Right lobe of liver (tissue), 6 donors: Measurements from ENCODE around the gene COX4I1. TPM values are rescaled to one million over a fixed set of nuclear protein-coding genes. Genes with fewer than 3 reads are reported as not detected.

ENCODE experiments used
- ATAC-seq, 4 donors: fragments of 200-7000 bp; cut with Tn5 transposase; one replicate each; pipeline ENCODE4 v1.9.1; 2020; ENCODE audit warnings: mild to moderate bottlenecking in 4 of 4, moderate library complexity in 4 of 4
- DNase-seq, 3 donors: peaks; one replicate each; pipeline ENCODE4 v3.0.0-alpha.2; 2020
- H3K27ac ChIP-seq, 3 donors: fragments of 200-600 bp; one replicate each; pipeline ENCODE4 v1.8.0; 2022
- H3K27me3 ChIP-seq, 2 donors: fragments of 200-600 bp; one replicate each; pipeline ENCODE4 v1.8.0; 2022
- H3K36me3 ChIP-seq, 4 donors: fragments of 200-600 bp; sonication (generic) in 1 of 4; one replicate each; pipeline versions ENCODE4 v1.5.1 to v1.8.0; 2017 to 2022; ENCODE audit warnings: control low read depth in 1 of 4
- H3K4me1 ChIP-seq, 4 donors: fragments of 200-600 bp; sonication (generic) in 1 of 4; one replicate each; pipeline versions ENCODE4 v1.5.1 to v1.8.0; 2017 to 2022; ENCODE audit warnings: control low read depth in 1 of 4
- H3K4me3 ChIP-seq, 3 donors: fragments of 200-600 bp; one replicate each; pipeline ENCODE4 v1.8.0; 2022
- H3K9me3 ChIP-seq, 4 donors: fragments of 200-600 bp; sonication (generic) in 1 of 4; one replicate each; pipeline versions ENCODE4 v1.5.1 to v1.8.0; 2017 to 2022; ENCODE audit warnings: control low read depth in 1 of 4
- POLR2A ChIP-seq: fragments of 450-650 bp; IDR thresholded peaks from one replicate; pipeline ENCODE4 v1.6.1; 2017; ENCODE audit warnings: antibody characterized with exemption, mild to moderate bottlenecking
- WGBS: methylation state at CpG from one replicate; pipeline ENCODE4 v1.1.6; 2018; ENCODE audit warnings: low coverage, low lambda C conversion rate; ENCODE audit not compliant: insufficient coverage; ENCODE audit errors: missing lambda C conversion rate; 5-methylcytosine and 5-hydroxymethylcytosine counted together
- intact Hi-C, 2 donors: fragments of 100-400 bp; cut with DNase I; formaldehyde crosslinking; loops; one replicate each; pipeline versions ENCODE4 v1.11.2 to v1.14.1; 2022
- small RNA-seq, 2 experiments: library from RNA; depleted of rRNA; stranded (forward); fragments of <200 nt; gene quantifications; one replicate each; pipeline ENCODE3, GENCODE V24; 2016
- total RNA-seq, 6 experiments: library from RNA; depleted of rRNA in 2 of 6; stranded (reverse); fragments of >200 nt in 2 of 6; fragmentation: NEBNext Ultra II Directional in 3 of 6; extraction: Animal tissue kit (Norgen Biotek cat#: 25700) in 3 of 6; gene quantifications; one replicate each; pipeline versions ENCODE4 v1.1.0 to v1.2.4, GENCODE V29; 2016 to 2023
- TF ChIP-seq, protein P1 (sequence below), 4 donors: fragments of 200-600 bp in 3 of 4; fragments of 450-650 bp in 1 of 4; IDR thresholded peaks; one replicate each; pipeline versions ENCODE4 v1.5.1 to v1.8.0; 2016 to 2022; ENCODE audit warnings: antibody characterized with exemption in 4 of 4, mild to moderate bottlenecking in 2 of 4
- donor health status: DM: no; HTN: yes; CAD: no.
- donor health status: DM: no; HTN: no; CAD: no.
- donor health status: DM: no; HTN: no; CAD: no.
- donor health status: DM: no; HTN: yes; CAD: no.
- donor health status: DM: no; HTN: yes; CAD: no.

COX4I1 gene
- total RNA-seq, 6 experiments from 2014 or later = 247 to 417 (median 303) TPM

DNA sequence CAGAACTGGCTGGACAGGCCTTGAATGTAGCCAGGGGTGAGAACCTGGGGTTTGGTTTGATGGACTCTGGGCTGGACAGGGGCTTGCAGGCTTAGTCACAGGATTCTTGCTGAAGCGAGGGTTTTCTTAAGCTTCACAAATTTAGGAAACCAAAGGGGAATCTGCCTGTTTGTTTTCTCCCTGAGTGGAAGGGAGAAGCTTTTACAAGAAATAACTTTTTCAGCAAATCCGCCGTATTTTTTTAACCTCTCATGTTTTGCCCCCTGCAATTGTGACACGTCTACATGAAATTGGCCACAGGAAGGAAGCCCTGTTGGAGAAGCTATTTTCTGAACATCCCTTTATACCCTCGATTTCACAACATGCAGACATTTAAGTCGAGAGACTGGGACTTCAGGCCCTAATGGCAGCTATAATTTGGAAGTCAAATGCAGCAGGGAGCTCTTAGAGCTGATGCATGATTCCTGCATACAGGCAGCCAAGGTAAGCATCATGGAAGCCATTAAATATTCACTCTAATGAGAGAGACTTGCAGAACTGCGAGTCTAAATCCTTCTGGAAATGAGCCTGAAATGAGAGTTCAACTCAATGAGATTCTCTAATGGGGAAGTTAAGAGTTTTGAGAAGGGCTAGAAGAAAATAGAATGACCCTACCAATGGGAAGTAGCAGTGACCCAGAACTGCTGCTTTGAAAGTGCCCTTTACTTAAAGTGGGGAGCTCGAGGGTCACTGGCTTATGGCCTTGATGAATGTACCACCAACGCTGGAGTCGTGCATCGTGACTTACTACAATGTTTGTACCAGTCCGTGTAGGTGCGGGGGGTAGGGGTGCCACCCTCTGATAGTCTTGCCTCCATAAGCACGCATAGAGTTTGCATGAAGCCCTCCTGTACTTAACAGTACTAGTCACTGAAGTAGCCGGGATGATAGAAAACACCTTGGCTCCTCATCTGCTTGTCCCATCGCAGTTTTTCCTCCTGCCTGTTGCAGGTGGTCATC is 54.4 kb downstream of the COX4I1 start:
- ATAC-seq = no peak
- intact Hi-C loops = no loop called here

DNA sequence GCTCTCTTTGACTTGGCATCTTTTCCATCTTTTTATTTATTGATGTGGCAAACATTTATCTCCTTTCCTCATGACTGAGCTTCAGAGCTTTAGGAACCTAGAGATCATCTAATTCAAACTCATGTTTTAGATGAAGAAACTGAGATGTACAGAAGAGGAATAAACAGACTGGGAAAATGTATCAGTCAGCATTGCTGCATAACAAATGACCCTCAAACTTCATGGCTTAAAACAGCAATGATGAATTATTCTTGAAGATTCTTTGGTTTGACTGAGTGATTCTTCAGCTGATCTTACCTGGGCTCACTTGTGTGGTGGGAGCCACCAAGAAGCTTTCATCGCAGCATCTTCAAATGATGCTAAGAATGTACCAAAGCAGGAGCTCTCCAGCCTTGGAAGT is 55.4 kb downstream of the COX4I1 start:
- no peak overlapping the region for H3K27ac ChIP-seq
- H3K4me1 ChIP-seq = peaks cover 0 to 17% (median 6%) of the 10 kb centered on the region in 4 donors
- ATAC-seq = no peak
- no peak overlapping the region for H3K4me3 ChIP-seq
- no peaks in the 10 kb centered on the region for H3K36me3 ChIP-seq
- H3K9me3 ChIP-seq = no peaks in the 10 kb centered on the region
- intact Hi-C loops = no loop called here
- no CpG with 5 or more reads among the region's 1 CpG for WGBS
- H3K27me3 ChIP-seq = no peaks in the 10 kb centered on the region
- TF ChIP-seq, protein P1, sequence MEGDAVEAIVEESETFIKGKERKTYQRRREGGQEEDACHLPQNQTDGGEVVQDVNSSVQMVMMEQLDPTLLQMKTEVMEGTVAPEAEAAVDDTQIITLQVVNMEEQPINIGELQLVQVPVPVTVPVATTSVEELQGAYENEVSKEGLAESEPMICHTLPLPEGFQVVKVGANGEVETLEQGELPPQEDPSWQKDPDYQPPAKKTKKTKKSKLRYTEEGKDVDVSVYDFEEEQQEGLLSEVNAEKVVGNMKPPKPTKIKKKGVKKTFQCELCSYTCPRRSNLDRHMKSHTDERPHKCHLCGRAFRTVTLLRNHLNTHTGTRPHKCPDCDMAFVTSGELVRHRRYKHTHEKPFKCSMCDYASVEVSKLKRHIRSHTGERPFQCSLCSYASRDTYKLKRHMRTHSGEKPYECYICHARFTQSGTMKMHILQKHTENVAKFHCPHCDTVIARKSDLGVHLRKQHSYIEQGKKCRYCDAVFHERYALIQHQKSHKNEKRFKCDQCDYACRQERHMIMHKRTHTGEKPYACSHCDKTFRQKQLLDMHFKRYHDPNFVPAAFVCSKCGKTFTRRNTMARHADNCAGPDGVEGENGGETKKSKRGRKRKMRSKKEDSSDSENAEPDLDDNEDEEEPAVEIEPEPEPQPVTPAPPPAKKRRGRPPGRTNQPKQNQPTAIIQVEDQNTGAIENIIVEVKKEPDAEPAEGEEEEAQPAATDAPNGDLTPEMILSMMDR (IDR thresholded peaks at IDR 0.05) = no peak
- TF ChIP-seq POLR2A = no peak
- no peak for DNase-seq

More for the DNA sequence above, 54.4 kb downstream of the COX4I1 start:
- H3K27me3 ChIP-seq = no peaks in the 10 kb centered on the region
- H3K27ac ChIP-seq = no peak overlapping the region
- WGBS = 75% methylated on average over 12 of the region's 16 CpGs
- TF ChIP-seq POLR2A = no peak
- TF ChIP-seq, protein P1 (IDR thresholded peaks at IDR 0.05) = no peak
- H3K36me3 ChIP-seq = no peaks in the 10 kb centered on the region
- H3K4me1 ChIP-seq = peaks cover 0 to 28% (median 11%) of the 10 kb centered on the region in 4 donors
- no peak overlapping the region for H3K4me3 ChIP-seq
- no peak for DNase-seq
- H3K9me3 ChIP-seq = no peaks in the 10 kb centered on the region

DNA sequence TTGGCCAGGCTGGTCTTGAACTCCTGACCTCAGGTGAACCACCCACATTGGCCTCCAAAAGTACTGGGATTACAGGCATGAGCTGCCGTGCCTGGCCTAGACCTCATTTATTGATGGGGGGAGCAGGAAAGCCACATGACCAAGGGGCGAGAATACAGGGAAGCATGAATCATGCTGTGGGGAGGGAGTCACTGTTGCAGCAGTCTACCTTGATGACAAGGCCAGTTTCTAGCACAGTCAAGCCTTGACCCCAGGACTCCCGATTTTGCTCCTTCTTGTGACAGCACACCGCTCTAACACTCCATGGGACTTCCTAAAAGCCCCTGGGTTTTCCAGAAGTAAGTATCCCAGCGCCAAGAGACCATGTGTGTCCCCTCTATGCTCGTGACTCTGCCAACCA is 56.6 kb downstream of the COX4I1 start:
- TF ChIP-seq POLR2A = no peak
- TF ChIP-seq, protein P1 (IDR thresholded peaks at IDR 0.05) = no peak
- 76% methylated on average over 3 of the region's 6 CpGs for WGBS
- Histone ChIP-seq H3K4me3 (no peak overlapping the region), H3K9me3 (no peaks in the 10 kb centered on the region), H3K36me3 (no peaks in the 10 kb centered on the region), H3K4me1 (peaks cover 0 to 9% (median 2%) of the 10 kb centered on the region in 4 donors), H3K27ac (no peak overlapping the region), H3K27me3 (no peaks in the 10 kb centered on the region)
- no peak for ATAC-seq
- peak in 1 of 3 donors; percentile 23 for DNase-seq
- intact Hi-C loops = no loop called here

DNA sequence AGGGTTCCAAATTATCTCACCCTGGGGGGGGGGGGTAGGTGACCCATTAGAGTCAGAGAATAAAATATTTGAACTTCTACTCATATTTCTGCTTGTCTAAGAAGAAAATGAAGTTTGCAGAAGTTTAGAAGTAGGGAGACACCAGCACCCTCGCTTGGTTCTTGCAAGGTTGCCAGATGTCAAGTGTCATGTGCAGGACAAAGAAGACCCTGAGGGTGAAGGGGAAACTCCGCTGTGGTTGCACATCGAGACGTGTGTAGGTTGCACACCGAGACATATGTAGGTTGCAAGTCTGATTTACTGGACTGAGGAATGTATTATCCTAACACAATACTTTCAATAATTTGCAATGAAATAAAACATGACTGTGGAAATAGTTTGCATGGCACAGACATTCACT is 57.1 kb downstream of the COX4I1 start:
- TF ChIP-seq, protein P1 (IDR thresholded peaks at IDR 0.05) = no peak
- TF ChIP-seq POLR2A = no peak
- Histone ChIP-seq H3K27ac (no peak overlapping the region), H3K27me3 (no peaks in the 10 kb centered on the region), H3K4me3 (no peak overlapping the region), H3K36me3 (no peaks in the 10 kb centered on the region), H3K4me1 (peaks cover 0 to 4% (median 2%) of the 10 kb centered on the region in 4 donors), H3K9me3 (no peaks in the 10 kb centered on the region)
- ATAC-seq (no peak), DNase-seq (no peak)
- 62% methylated on average over 5 of the region's 5 CpGs for WGBS
- intact Hi-C loops = no loop called here

Small RNAs within 50 kb of the gene (small RNA-seq; reads per million reads assigned to genes)
- 0 reads per million in 2 experiments for gene RNU1-103P

Other genes starting within 250 kb of the COX4I1 start
- 10 to 100 TPM; 30.0 to 48.0 (median 38.8) TPM for gene GSE1, start 186.4 kb upstream of the COX4I1 start, total RNA-seq
- gene GINS2, start 110.7 kb upstream of the COX4I1 start, total RNA-seq = 1 to 10 TPM in 4 of 6 experiments, under 1 TPM in 2; 0.49 to 4.7 (median 1.3) TPM
- gene C16orf74, start 48.6 kb upstream of the COX4I1 start, total RNA-seq = under 1 TPM in 4 of 6 experiments, not detected in 2; 0.31 to 0.98 (median 0.70) TPM
- gene EMC8, start 151 bp upstream of the COX4I1 start, total RNA-seq = 10 to 100 TPM in 5 of 6 experiments, 1 to 10 TPM in 1; 9.2 to 22.4 (median 12.1) TPM
- 10 to 100 TPM in 5 of 6 experiments, 1 to 10 TPM in 1; 4.8 to 19.6 (median 14.6) TPM for gene IRF8, start 99.5 kb downstream of the COX4I1 start, total RNA-seq